GM21528 (cell line): ENCODE measurements around the gene RPSA.
"Not testable (repeated sequence)": the region's sequence is repeated elsewhere in the genome, so short reads cannot be mapped to it uniquely, and the experiment has no call there.

Experiments used
- ATAC-seq: cut with Tn5 transposase; IDR thresholded peaks from one replicate; pipeline ENCODE4 v1.9.1; 2021; ENCODE audit warnings: mild to moderate bottlenecking, moderate library complexity; ENCODE audit not compliant: unreplicated experiment, low FRiP score

Gene RPSA

DNA sequence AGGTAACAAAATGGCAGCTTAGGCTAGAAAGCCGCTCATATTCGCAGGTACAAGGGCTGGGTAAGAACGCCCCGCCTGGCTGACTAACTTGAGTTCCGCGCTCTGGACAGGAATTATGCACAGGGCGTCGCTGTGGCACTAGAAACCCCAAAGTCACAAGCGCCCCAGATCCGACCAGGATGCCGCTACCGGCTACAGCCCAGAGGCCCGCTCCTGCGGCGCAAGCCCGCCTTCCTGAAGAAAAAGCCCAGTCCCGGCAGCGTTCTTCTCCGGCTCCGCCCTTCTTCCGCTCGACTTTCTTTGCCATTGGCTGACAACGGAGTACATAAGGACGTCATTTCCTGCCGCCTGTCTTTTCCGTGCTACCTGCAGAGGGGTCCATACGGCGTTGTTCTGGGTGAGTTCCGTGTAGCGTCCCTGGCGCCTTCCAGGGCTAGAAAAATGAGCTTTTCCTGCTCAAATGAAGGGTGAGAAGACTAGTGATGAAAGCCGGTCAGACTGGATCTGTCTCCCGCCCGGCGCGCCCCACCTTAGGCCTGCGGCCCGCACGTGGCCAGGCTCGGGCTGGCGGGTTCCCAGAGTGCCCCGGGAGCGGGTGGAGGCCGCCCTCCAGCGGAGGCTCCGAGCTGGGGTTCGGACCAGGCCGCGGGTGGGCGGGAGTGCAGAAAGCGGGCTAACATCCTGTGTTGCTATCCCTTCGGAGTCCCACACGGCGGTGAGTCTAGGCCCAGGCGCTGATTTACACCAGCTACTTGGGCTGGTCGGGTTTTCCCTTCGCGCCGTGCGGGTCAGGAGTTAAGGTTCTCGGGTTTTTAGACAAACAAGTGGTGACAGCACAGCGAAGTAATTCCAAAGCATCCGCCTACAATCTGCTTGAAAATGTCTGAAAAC lies at the start of gene RPSA:
TSS of gene RPSA (plus strand) at position 353 of the 891 bp plus-strand sequence. CDS start 934 bp downstream, outside the sequence.
- ATAC-seq, result peak; percentile 90

DNA sequence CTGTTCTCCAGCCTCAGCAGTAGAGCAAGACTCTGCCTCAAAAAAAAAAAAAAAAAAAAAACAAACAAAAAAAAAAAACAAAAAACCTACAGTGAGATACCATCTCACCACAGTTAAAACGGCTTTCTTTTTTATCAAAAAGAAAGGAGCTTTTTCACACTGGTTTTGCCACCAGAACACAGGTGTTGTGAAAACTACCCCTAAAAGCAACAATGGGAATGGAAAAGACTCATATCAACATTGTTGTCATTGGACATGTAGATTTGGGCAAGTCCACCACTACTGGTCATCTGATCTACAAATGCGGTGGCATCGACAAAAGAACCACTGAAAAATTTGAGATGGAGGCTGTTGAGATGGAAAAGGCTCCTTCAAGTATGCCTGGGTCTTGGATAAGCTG lies 48.2 kb upstream of the RPSA start:
- no peak for ATAC-seq

- ATAC-seq, result peak; percentile 67
Observed at GRCh38 chr3:39361252-39361927, 45.1 kb upstream of the RPSA start.

GRCh38 chr3:39362192-39362591 lies 44.3 kb upstream of the RPSA start:
- ATAC-seq, result no peak

DNA sequence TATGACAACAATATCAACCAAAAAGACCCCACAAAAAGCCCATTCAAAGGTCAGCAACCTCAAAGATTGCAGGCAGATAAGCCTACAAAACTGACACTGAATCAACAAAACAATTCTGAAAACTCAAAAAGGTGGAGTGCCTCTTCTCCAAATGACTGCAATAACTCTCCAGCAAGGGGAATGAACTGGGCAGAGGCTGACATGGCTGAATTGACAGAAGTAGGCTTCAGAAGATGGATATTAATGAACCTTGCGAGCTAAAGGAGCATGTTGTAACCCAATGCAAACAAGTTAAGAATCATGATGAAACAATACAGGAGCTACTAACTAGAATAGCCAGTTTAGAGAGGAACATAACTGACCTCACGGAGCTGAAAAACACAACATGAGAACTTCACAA lies 43.7 kb upstream of the RPSA start:
- ATAC-seq, result no peak

DNA sequence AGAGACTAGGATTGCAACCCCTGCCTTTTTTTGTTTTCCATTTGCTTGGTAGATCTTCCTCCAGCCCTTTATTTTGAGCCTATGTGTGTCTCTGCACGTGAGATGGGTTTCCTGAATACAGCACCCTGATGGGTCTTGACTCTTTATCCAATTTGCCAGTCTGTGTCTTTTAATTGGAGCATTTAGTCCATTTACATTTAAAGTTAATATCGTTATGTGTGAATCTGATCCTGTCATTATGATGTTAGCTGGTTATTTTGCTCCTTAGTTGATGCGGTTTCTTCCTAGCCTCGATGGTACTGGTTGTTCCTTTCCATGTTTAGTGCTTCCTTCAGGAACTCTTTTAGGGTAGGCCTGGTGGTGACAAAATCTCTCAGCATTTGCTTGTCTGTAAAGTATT lies 36.1 kb upstream of the RPSA start:
- not testable (repeated sequence) for ATAC-seq

DNA sequence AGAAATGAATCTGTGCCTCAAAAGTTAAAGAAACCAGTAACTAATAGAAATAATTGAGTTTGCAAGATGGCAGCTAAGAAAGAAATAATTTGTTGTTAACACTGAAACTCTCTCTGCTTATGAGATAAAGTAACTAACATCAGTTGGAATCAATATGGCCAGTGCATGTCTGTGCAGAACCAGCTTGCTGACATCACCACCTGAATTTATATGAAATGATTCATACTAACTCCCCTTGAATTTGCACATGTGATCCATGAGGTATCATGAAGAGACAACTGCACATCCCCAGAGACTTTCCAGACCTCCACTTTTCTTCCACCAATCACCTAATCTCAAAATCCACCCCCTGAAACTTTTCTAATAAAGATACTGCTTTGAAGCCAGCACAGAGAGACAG lies 33.7 kb upstream of the RPSA start:
- ATAC-seq, result no peak

DNA sequence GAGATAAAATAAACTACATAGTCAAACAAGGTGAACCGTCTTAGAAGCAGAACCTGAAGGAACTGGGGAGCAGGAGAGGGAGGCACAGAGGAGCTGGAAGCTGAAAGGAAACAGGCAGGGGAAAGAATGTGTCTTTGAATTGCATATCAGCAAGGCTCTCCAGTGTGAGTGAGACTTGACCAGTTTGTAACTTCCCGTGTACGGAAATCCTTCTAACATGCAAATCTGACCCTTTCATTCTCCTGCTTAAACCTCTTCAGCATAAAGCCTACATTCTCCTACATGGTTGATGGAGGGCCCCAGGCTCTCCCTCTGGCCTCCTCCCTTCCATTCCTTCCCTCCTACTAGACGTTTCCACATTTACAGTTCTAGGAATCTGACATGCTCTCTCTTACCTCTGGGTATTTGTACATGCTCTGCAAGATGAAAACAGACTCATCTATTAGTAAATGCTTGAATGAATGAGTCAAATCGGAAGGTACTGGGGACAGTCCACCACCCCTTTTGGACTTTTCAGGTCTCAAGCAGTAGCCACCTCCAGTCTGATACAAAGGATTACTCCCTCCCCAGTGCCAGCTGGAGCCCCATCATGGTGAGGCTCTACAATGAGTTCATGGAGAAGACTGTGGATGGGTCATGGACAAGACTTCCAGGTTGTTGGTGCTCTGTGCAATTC lies 29.4 kb upstream of the RPSA start:
- ATAC-seq, result no peak

DNA sequence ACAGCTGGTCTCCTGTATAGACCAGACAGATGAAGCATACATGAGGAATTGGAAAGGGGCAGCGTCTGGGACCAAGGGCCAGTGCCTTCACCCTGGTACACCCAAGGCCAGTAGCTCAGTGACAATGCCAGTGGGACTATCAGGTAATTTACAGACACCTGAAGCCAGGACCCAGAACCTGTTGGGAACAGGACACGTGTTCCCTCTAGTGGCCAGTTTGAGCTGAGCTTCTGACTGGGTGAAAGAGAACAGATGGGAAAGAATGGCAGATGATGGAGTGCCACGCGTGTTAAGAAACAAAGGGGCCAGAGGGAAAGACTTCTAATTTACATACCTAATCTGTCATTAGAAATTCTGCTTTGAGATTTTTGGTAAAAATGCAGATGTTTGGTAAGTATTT lies 28.4 kb upstream of the RPSA start:
- ATAC-seq, result peak; percentile 65

GRCh38 chr3:39378957-39379777 lies 27.4 kb upstream of the RPSA start:
- ATAC-seq, result no peak

DNA sequence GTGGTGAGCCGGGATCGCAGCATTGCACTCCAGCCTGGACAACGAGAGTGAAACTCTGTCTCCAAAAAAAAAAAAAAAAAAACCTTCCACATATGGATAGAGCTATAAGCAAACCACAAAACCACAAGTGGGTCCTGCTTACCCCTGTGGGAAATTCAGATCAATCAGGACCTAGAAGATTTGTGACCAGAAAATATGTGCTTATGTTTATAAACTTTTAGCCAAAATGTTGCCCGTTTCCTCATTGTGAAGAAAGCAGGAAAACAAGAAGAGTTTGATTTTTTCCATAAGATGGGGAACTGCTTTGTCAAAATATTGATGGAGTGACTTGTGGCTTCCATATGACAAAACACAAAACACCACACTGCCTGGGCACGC lies 26.8 kb upstream of the RPSA start:
- ATAC-seq, result no peak

DNA sequence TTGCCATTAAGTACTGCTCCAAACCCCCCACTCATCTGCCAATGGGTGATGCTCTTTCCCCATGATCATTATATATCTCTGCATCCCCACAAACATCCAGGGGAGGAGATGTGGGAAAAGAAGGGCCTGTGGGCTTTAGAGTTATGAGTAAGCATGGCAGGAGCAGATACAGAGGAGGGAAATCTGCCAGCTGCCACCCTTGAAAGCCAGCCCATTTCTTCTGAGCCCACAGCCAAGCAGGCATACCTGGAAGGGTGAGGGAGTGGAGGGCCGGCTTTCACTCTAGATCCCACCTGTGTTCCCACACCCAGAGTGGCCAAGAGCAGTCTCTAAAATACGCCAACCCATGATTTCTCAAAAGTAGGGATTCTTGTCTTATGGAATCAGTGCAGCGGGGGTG lies 25.1 kb upstream of the RPSA start:
- no peak for ATAC-seq

DNA sequence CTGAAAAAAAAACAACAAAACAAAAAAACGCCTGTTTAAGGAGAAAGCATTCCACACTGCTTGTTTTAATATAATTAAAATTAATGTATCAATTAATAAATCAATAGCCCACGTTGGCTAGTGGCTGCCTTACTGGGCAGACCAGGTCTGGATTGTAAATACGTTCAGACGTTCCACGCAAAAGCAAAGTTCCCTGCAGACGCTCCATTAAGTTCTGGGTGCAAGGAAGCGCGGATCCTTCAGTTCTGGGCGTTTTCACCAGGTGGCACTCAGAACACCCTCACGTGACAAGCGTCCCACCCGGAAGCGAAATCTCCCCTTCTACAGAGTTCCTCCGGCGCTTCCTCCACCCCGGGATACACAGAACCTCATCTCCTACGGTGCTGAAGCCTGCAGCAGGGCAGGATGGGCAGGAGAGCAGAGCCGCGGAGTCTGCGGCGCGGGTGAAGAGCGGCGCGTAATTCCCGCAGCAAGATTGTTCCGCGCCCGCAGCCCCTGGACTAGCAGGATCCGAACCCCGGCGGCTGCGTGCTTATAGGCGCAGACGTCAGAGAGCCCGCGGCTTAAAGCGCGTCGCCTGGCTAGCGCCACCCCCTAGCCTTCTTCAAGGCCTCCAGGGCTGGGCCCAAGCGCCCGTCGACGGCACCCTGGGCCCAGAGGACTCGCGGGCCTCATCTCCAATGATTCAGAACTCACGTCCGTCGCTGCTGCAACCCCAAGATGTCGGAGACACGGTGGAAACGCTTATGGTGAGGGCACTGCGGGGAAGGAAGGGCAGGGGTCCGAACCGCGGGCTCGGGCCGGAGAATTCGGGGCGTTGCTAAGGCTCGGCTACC lies 23.3 kb upstream of the RPSA start, which contains the start of gene SLC25A38:
TSS of gene SLC25A38 (plus strand) at position 326 of the 836 bp plus-strand sequence. CDS start at position 681, 355 bp downstream.
- ATAC-seq, result peak; percentile 78

GRCh38 chr3:39383881-39384664 lies 22.4 kb upstream of the RPSA start:
- ATAC-seq, result peak; percentile 68

DNA sequence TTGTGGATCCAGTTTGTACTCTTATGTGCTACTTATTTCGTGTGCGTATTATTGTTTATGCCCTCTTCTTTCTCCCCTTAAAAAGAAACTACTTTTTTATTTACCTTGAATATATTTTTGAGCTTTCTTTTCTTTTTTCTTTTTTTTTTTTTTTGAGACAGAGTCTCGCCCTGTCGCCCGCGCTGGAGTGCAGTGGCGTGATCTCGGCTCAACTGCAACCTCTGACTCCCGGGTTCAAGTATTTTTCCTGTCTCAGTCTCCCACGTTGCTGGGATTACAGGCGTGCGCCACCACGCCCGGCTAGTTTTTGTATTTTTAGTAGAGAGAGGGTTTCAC lies 21.9 kb upstream of the RPSA start:
- ATAC-seq, result no peak

DNA sequence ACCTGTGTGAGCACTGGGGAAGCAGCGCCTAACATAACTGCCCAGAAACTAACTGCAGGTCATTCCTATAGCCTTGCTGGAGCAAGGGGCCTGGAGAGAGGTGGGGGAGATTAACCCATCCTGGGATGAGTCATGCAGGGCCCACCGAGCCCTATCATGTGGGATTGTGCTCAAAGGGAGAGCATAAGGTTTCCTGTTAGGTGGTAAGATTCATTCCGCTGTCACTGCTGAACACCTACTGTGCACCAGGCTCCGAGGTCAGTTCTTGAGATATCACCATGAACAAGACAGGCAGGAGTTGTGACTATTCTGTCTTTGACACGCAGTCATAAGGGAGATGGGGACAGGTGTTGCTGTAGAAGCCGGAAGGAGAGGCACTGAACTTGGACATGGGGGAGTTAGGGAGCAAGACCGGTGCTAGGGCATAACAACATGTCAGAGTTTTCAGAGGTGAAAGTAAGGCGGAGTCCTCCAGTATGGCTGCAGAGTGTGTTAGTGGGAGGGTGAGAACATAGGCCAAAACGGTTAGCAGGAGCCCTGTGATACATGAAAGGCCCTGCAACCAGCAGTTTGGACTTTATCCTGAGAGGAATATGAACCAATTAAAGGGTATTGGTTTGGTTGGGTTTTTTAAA lies 20.9 kb upstream of the RPSA start:
- ATAC-seq, result no peak

- ATAC-seq, result no peak
Observed at GRCh38 chr3:39386318-39386717, 20.2 kb upstream of the RPSA start.

DNA sequence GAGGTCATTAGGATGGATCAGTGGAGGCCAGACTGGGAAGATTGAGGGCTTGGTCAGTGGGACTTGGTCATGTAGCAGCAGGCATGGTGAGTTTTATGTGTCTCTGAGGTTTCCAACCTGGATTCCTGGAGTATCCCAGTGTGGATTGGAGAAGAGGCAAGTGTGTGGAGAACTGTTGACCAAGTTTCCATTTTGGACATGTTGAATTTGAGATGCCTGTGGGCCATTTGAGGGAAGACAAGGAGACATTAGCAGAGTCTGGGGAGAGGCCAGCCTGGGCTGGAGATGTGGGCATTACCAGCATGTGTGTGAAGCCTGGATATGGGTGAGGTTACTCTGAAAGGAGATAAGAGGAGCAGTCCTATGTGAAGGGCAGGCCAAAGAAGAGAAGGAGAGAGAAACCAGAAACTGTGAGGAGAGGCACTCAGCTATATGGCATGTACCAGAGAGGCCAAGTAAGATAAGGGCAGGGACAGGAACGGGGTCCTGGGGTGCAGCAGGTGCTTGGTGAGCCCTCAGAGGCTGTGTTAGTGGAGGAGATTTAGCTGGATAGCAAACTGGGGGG lies 19.0 kb upstream of the RPSA start:
- no peak for ATAC-seq
